ENCODE measurements around the gene TPM1.

GRCh38 chr15:63041402-63041973 lies 1.1 kb upstream of the TPM1 start:
- TF ChIP-seq CTCF (IDR thresholded peaks at IDR 0.05) (no peak), POLR2A (IDR thresholded peaks at IDR 0.05) (no peak), POLR2AphosphoS5 (IDR thresholded peaks at IDR 0.05; ENCODE audit: insufficient read depth in 1 of 2, low read depth in 1 of 2) (no peak)

All from vagina (tissue), 2 donors.